NB4 (cell line): ENCODE results near the gene CENPF.

ENCODE experiments used
- DNase-seq: peaks from one replicate; pipeline ENCODE4 v3.0.0; 2010; ENCODE audit warnings: low read depth
- H3K4me3 ChIP-seq: one replicate; pipeline ENCODE4 v1.5.1; 2011; ENCODE audit warnings: mild to moderate bottlenecking, low read depth, low read length, moderate library complexity
- CTCF ChIP-seq: IDR thresholded peaks from one replicate; pipeline ENCODE4 v1.5.1; 2012; ENCODE audit warnings: low read depth, low read length
- MAX ChIP-seq: IDR thresholded peaks from 2 replicates; pipeline ENCODE4 v1.6.1; 2011; ENCODE audit warnings: low read depth, low read length
- MYC ChIP-seq: IDR thresholded peaks from 2 replicates; pipeline ENCODE4 v1.6.1; 2011; ENCODE audit warnings: low read depth, low read length
- POLR2A ChIP-seq: IDR thresholded peaks from 2 replicates; pipeline ENCODE4 v1.6.1; 2011; ENCODE audit warnings: mild to moderate bottlenecking; ENCODE audit not compliant: insufficient read length; ENCODE audit errors: extremely low read depth

CENPF gene

GRCh38 chr1:214677945-214678344 is 75.0 kb downstream of the CENPF start:
- H3K4me3 ChIP-seq: no peak overlapping the region
- TF ChIP-seq MAX (no peak), MYC (no peak), POLR2A (no peak), CTCF (no peak)
- DNase-seq: no peak

- no peak overlapping the region for H3K4me3 ChIP-seq
- DNase-seq: no peak
- TF ChIP-seq CTCF (no peak), POLR2A (no peak)
These were observed 75.4 kb downstream of the CENPF start for GRCh38 chr1:214678386-214678785.

GRCh38 chr1:214683621-214684020 is 80.6 kb downstream of the CENPF start:
- DNase-seq: no peak
- H3K4me3 ChIP-seq: no peak overlapping the region
- TF ChIP-seq MAX (no peak), CTCF (no peak), MYC (no peak)

- TF ChIP-seq POLR2A: no peak
- no peak for TF ChIP-seq MAX
- no peak for TF ChIP-seq CTCF
- no peak for TF ChIP-seq MYC
- DNase-seq: no peak
- no peak overlapping the region for H3K4me3 ChIP-seq
These were observed 82.9 kb downstream of the CENPF start for GRCh38 chr1:214685906-214686305.

- H3K4me3 ChIP-seq: no peak overlapping the region
- no peak for DNase-seq
- TF ChIP-seq CTCF: no peak
These were observed 83.5 kb downstream of the CENPF start for GRCh38 chr1:214686497-214686896.

- H3K4me3 ChIP-seq: no peak overlapping the region
- TF ChIP-seq POLR2A (no peak), CTCF (no peak), MAX (no peak), MYC (no peak)
- no peak for DNase-seq
These were observed 85.9 kb downstream of the CENPF start for GRCh38 chr1:214688891-214689290.
